Naive thymus-derived CD4-positive, alpha-beta T cell (primary cell): Measurements from ENCODE around the gene PLCL2. TPM values are rescaled to one million over a fixed set of nuclear protein-coding genes. Genes with fewer than 3 reads are reported as not detected.

ENCODE experiments used
- ATAC-seq: fragments of 150-1000 bp; cut with Tn5 transposase; 2 replicates; pipeline ENCODE4 v1.10.0; 2021; ENCODE audit warnings: mild to moderate bottlenecking, moderate library complexity
- CTCF ChIA-PET: fragments of 350-600 bp; sonication (Branson Sonifier 250); formaldehyde crosslinking; loops from one replicate; lab custom pipeline; 2021; ENCODE audit warnings: antibody characterized with exemption; lab: Charles Lee
- POLR2A ChIA-PET: fragments of 350-600 bp; sonication (Branson Sonifier 250); formaldehyde crosslinking; loops from one replicate; lab custom pipeline; 2021; ENCODE audit warnings: antibody characterized with exemption, inconsistent platforms; lab: Charles Lee
- DNase-seq, 9 donors: peaks; one replicate each; pipeline versions ENCODE4 v3.0.0 to v3.0.0-alpha.2; 2020 to 2022; ENCODE audit warnings: mixed read lengths in 1 of 9
- H3K27ac ChIP-seq: one replicate; pipeline ENCODE4 v1.7.0; 2013; ENCODE audit warnings: mild to moderate bottlenecking, low read depth, low read length, moderate library complexity
- H3K27me3 ChIP-seq, 2 donors: one replicate each; pipeline ENCODE4 v1.7.0; 2013; ENCODE audit warnings: low read length in 2 of 2, mild to moderate bottlenecking in 2 of 2, moderate library complexity in 2 of 2; ENCODE audit not compliant: control insufficient read depth in 2 of 2, insufficient read depth in 2 of 2
- H3K36me3 ChIP-seq, 3 experiments: 1 replicate in 2 of 3; 2 replicates in 1 of 3; pipeline ENCODE4 v1.7.0; 2013; ENCODE audit warnings: low read length in 3 of 3, mild to moderate bottlenecking in 3 of 3, moderate library complexity in 1 of 3; ENCODE audit not compliant: insufficient read depth in 3 of 3, control insufficient read depth in 2 of 3
- H3K4me1 ChIP-seq, 2 donors: one replicate each; pipeline ENCODE4 v1.7.0; 2013; ENCODE audit warnings: low read length in 2 of 2, mild to moderate bottlenecking in 2 of 2, moderate library complexity in 1 of 2; ENCODE audit not compliant: control insufficient read depth in 2 of 2, insufficient read depth in 2 of 2
- H3K4me3 ChIP-seq: 2 replicates; pipeline ENCODE4 v1.7.0; 2013; ENCODE audit warnings: mild to moderate bottlenecking, low read length
- H3K9me3 ChIP-seq, 3 experiments: 1 replicate in 2 of 3; 2 replicates in 1 of 3; pipeline ENCODE4 v1.7.0; 2013; ENCODE audit warnings: low read length in 3 of 3; ENCODE audit not compliant: control insufficient read depth in 2 of 3
- H3K27ac Mint-ChIP-seq, 9 donors: one replicate each; pipeline ENCODE4 v1.8.0; 2020 to 2022; ENCODE audit warnings: mixed read lengths in 9 of 9, mild to moderate bottlenecking in 8 of 9, moderate library complexity in 5 of 9, inconsistent platforms in 2 of 9
- H3K27me3 Mint-ChIP-seq, 5 donors: one replicate each; pipeline ENCODE4 v1.8.0; 2021 to 2022; ENCODE audit warnings: mixed read lengths in 5 of 5, mild to moderate bottlenecking in 1 of 5
- H3K36me3 Mint-ChIP-seq, 5 donors: one replicate each; pipeline ENCODE4 v1.8.0; 2020 to 2022; ENCODE audit warnings: mixed read lengths in 5 of 5, mild to moderate bottlenecking in 3 of 5, inconsistent platforms in 1 of 5
- H3K4me1 Mint-ChIP-seq, 7 donors: one replicate each; pipeline ENCODE4 v1.8.0; 2020 to 2022; ENCODE audit warnings: mixed read lengths in 7 of 7, mild to moderate bottlenecking in 3 of 7, inconsistent platforms in 1 of 7
- H3K4me3 Mint-ChIP-seq, 10 donors: one replicate each; pipeline ENCODE4 v1.8.0; 2020 to 2022; ENCODE audit warnings: mild to moderate bottlenecking in 10 of 10, mixed read lengths in 10 of 10, moderate library complexity in 6 of 10, inconsistent platforms in 2 of 10
- H3K9me3 Mint-ChIP-seq, 11 donors: one replicate each; pipeline ENCODE4 v1.8.0; 2020 to 2022; ENCODE audit warnings: mixed read lengths in 11 of 11, mild to moderate bottlenecking in 4 of 11, inconsistent platforms in 1 of 11, moderate library complexity in 1 of 11
- intact Hi-C, 2 donors: fragments of 100-400 bp; cut with micrococcal nuclease; formaldehyde crosslinking; loops; one replicate each; pipeline ENCODE4 v1.15.1; 2023
- polyA plus RNA-seq, 2 donors: library from polyadenylated mRNA; unstranded; fragments of 300-500 nt; fragmentation: Illumina TruSeq; gene quantifications; one replicate each; pipeline ENCODE4 v1.2.3, GENCODE V29; 2021
- total RNA-seq, 6 experiments: library from RNA in 5 of 6; stranded (reverse) in 5 of 6; gene quantifications; 1 replicate in 5 of 6; 2 replicates in 1 of 6; pipeline ENCODE4 v1.2.3 and lab custom pipeline; 2021 to 2026

The PLCL2 gene
- total and polyA plus RNA-seq, 7 experiments from 2014 or later, result 48.9 to 90.8 (median 64.1) TPM

DNA sequence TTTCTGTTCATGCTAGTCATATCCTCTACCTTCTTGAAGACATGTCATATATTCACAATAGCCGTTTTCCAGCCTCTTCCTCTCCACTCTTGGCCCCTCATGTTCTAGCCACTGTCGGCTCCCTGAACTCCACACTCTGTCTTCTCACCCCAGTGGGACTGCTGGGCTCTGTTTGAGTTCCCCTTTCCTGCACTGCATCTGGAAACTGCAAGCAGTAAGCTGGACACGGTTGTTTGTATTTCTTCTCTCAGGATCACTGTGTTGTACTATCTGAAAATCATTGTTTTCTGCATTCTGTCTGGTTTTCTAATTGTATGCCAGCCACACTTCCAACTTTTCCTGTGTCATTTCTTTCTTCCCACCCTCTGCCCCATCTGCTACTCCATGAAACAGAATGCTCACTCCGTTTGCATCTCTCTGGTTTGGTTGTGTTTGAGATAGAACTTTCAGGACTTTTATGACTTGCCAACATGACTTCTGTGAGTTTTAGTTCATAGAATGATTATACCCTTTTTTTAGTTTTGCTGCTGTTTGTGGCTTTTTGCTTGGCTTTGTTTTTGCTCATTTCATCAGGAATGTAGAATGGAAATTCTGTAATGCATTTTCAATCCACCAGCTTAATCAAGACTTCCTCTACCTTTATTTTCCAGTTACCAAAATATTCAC, 192.3 kb downstream of the PLCL2 start:
- peaks cover 0 to 29% (median 0%) of the 10 kb centered on the region in 3 experiments for H3K36me3 ChIP-seq
- POLR2A ChIA-PET, result no interaction called here
- Mint-ChIP-seq H3K9me3 (peaks cover 0 to 8% (median 0%) of the 10 kb centered on the region in 11 donors), H3K36me3 (peaks cover 26 to 81% (median 64%) of the 10 kb centered on the region in 5 donors), H3K27me3 (no peaks in the 10 kb centered on the region), H3K27ac (peak overlapping the region in 8 of 9 donors; percentile 17 to 82 (median 30)), H3K4me3 (peak overlapping the region in 4 of 10 donors; percentile 15 to 49 (median 32)), H3K4me1 (peaks cover 35 to 77% (median 66%) of the 10 kb centered on the region in 7 donors)
- ATAC-seq (no peak), DNase-seq (no peak)
- peaks cover 20 to 23% of the 10 kb centered on the region in 2 donors for H3K4me1 ChIP-seq
- H3K4me3 ChIP-seq, result no peak overlapping the region
- CTCF ChIA-PET, result no interaction called here
- no peak overlapping the region for H3K27ac ChIP-seq
- H3K9me3 ChIP-seq, result no peaks in the 10 kb centered on the region
- intact Hi-C loops, result loop anchor here in 1 of 2 donors (5.0 kb wide), 1 partner anchor 45 kb away; no protein-coding TSS in a partner anchor
- H3K27me3 ChIP-seq, result no peaks in the 10 kb centered on the region

DNA sequence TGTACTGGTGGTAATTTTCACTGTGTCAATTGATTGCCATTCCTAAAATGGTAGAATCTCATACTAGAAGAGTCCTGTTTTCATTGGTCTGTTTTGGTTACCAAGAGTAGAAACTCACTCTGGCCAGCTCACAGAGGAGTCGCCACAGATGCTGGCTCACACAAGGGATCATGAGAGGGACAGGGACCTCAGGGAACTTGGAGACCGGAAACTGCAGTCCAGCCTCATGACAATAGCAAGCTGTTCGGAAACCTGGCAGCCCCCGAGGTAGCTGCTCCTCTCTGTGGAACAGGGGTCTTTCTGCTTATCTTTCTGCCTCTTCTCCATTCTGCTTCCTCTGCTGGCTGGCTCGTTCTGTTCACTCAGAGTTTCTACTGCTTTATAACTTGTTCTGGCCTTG, 192.9 kb downstream of the PLCL2 start:
- intact Hi-C loops, result loop anchor here in 1 of 2 donors (5.0 kb wide), 1 partner anchor 45 kb away; no protein-coding TSS in a partner anchor
- Histone ChIP-seq H3K36me3 (peaks cover 0 to 29% (median 0%) of the 10 kb centered on the region in 3 experiments), H3K4me1 (peaks cover 20 to 23% of the 10 kb centered on the region in 2 donors), H3K27me3 (no peaks in the 10 kb centered on the region), H3K4me3 (no peak overlapping the region), H3K9me3 (no peaks in the 10 kb centered on the region), H3K27ac (no peak overlapping the region)
- H3K27ac Mint-ChIP-seq, result peak overlapping the region in 6 of 9 donors; percentile 22 to 82 (median 43)
- DNase-seq, result no peak
- ATAC-seq, result no peak
- ChIA-PET POLR2A (no interaction called here), CTCF (no interaction called here)
- H3K4me3 Mint-ChIP-seq, result peak overlapping the region in 1 of 10 donors; percentile 16
- peaks cover 0 to 8% (median 0%) of the 10 kb centered on the region in 11 donors for H3K9me3 Mint-ChIP-seq
- peaks cover 26 to 85% (median 68%) of the 10 kb centered on the region in 5 donors for H3K36me3 Mint-ChIP-seq
- H3K27me3 Mint-ChIP-seq, result no peaks in the 10 kb centered on the region
- peaks cover 35 to 76% (median 61%) of the 10 kb centered on the region in 7 donors for H3K4me1 Mint-ChIP-seq

DNA sequence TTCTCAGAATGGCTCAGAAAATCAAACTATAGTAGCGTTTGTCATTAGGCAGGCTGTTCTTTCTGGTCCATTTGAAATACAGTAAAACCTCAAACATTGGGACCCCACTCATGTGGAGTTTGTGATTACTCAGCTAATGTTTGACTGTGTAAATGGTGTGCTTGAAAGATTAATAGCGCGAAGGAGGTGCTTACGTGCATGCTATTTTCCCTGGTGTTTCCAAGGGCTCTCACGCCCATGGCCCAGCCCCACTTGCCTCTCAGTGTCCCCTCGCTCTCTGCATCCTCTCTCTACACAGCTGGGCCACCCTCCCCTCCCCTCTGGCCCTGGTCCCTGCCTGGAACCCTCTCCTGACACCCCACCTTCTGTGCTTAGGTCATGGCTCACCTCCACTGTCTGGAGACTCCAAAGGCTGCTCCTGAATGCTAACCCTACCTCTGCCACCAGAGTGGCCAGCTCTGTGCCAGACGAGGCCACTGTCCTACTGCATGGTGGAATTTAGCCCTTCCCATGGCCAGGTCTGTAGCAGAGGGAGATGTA, 194.2 kb downstream of the PLCL2 start:
- Histone ChIP-seq H3K4me1 (peaks cover 12 to 18% of the 10 kb centered on the region in 2 donors), H3K27me3 (no peaks in the 10 kb centered on the region), H3K36me3 (peaks cover 0 to 36% (median 0%) of the 10 kb centered on the region in 3 experiments), H3K9me3 (no peaks in the 10 kb centered on the region), H3K4me3 (no peak overlapping the region), H3K27ac (no peak overlapping the region)
- Mint-ChIP-seq H3K27ac (peak overlapping the region in 6 of 9 donors; percentile 49 to 88 (median 66)), H3K4me1 (peaks cover 31 to 71% (median 55%) of the 10 kb centered on the region in 7 donors), H3K36me3 (peaks cover 34 to 92% (median 73%) of the 10 kb centered on the region in 5 donors), H3K27me3 (no peaks in the 10 kb centered on the region), H3K9me3 (peaks cover 0 to 17% (median 0%) of the 10 kb centered on the region in 11 donors), H3K4me3 (peak overlapping the region in 1 of 10 donors; percentile 4)
- DNase-seq (no peak), ATAC-seq (no peak)
- CTCF ChIA-PET, result no interaction called here
- POLR2A ChIA-PET, result interaction anchor here (0.7 kb wide), 1 partner anchor 1301 kb away, joined by 3 read pairs; no protein-coding TSS in a partner anchor
- intact Hi-C loops, result loop anchor here in 1 of 2 donors (5.0 kb wide), 1 partner anchor 47 kb away; no protein-coding TSS in a partner anchor

DNA sequence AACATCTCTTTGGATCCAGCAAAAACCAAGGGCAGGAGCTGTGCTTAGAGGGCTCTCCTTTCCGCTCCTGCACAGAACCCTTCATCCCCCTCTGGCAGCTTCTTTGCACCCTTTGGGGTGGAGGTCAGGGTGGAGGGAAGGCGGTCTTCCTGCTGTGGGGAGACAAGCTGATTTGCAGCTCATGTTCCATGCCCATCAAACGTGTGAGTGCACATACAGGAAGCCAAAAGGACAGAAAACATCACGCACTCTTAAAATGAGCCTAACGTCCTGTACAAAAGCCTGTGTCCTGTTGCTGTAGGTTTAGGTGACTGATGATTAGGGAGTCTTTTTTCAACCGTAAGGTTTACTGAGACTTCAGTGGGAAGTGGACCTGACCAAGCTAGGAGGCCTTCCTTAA, 195.2 kb downstream of the PLCL2 start:
- Mint-ChIP-seq H3K9me3 (peaks cover 0 to 17% (median 0%) of the 10 kb centered on the region in 11 donors), H3K36me3 (peaks cover 40 to 92% (median 74%) of the 10 kb centered on the region in 5 donors), H3K27me3 (no peaks in the 10 kb centered on the region), H3K4me3 (peak overlapping the region in 6 of 10 donors; percentile 11 to 72 (median 55)), H3K4me1 (peaks cover 22 to 71% (median 50%) of the 10 kb centered on the region in 7 donors), H3K27ac (peak overlapping the region in 7 of 9 donors; percentile 21 to 88 (median 82))
- DNase-seq (peak in 2 of 9 donors; percentile 11 to 18), ATAC-seq (no peak)
- Histone ChIP-seq H3K27me3 (no peaks in the 10 kb centered on the region), H3K9me3 (no peaks in the 10 kb centered on the region), H3K36me3 (peaks cover 0 to 36% (median 0%) of the 10 kb centered on the region in 3 experiments), H3K4me1 (peaks cover 2 to 9% of the 10 kb centered on the region in 2 donors), H3K4me3 (no peak overlapping the region), H3K27ac (no peak overlapping the region)
- ChIA-PET CTCF (no interaction called here), POLR2A (no interaction called here)
- intact Hi-C loops, result loop anchor here in 1 of 2 donors (5.0 kb wide), 1 partner anchor 48 kb away; no protein-coding TSS in a partner anchor

DNA sequence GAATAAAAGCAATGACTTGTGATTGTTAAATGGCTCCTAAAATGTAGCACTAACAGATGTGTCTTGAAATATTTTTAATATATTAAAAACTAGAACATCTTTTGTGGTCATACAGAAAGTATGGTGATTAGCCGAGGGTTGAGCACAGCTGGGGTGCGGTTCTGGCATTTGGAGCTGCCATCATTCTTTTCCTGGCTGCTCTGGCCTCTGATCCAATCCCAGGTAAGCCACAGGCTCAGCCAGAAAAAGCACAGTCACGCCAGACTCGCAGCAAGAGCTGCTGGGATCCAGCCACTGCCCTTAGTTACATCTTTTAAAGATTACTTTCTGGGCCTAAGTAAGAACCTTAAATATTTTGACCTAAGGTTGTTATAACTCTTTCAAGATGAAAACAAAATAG, 196.8 kb downstream of the PLCL2 start:
- Histone ChIP-seq H3K36me3 (peaks cover 0 to 36% (median 0%) of the 10 kb centered on the region in 3 experiments), H3K4me1 (peaks cover 0 to 1% of the 10 kb centered on the region in 2 donors), H3K27ac (no peak overlapping the region), H3K4me3 (no peak overlapping the region), H3K9me3 (no peaks in the 10 kb centered on the region), H3K27me3 (no peaks in the 10 kb centered on the region)
- ChIA-PET CTCF (no interaction called here), POLR2A (interaction anchor here (0.6 kb wide), 1 partner anchor 24 kb away, joined by 3 read pairs; no protein-coding TSS in a partner anchor)
- peaks cover 15 to 67% (median 43%) of the 10 kb centered on the region in 7 donors for H3K4me1 Mint-ChIP-seq
- DNase-seq, result no peak
- H3K4me3 Mint-ChIP-seq, result no peak overlapping the region
- H3K36me3 Mint-ChIP-seq, result peaks cover 38 to 86% (median 71%) of the 10 kb centered on the region in 5 donors
- peak overlapping the region in 5 of 9 donors; percentile 39 to 76 (median 51) for H3K27ac Mint-ChIP-seq
- H3K27me3 Mint-ChIP-seq, result no peaks in the 10 kb centered on the region
- no peak for ATAC-seq
- H3K9me3 Mint-ChIP-seq, result peaks cover 0 to 16% (median 0%) of the 10 kb centered on the region in 11 donors
- intact Hi-C loops, result no loop called here

DNA sequence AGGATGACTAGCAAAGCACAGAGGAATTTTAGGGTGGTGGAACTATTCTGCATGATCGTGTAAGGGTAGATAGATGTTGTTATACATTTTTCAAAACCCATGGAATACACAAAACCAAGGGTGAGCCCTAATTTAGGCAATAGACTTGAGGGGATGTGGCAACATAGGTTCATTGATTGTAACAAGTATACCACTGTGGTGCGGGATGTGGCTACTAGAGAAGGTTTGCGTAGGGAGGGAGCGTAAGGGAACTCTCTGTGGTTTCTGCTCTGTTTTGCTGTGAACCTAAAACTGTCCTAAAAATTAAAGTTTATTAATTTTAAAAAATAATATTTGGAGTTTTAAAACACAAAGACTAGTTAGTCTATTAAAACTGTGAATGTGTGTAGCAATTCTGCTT, 202.8 kb downstream of the PLCL2 start:
- Mint-ChIP-seq H3K4me3 (peak overlapping the region in 2 of 10 donors; percentile 22 to 56), H3K27ac (peak overlapping the region in 8 of 9 donors; percentile 2 to 90 (median 44)), H3K36me3 (peaks cover 22 to 73% (median 55%) of the 10 kb centered on the region in 5 donors), H3K27me3 (no peaks in the 10 kb centered on the region), H3K9me3 (peaks cover 0 to 16% (median 0%) of the 10 kb centered on the region in 11 donors), H3K4me1 (peaks cover 22 to 56% (median 42%) of the 10 kb centered on the region in 7 donors)
- Histone ChIP-seq H3K4me3 (no peak overlapping the region), H3K9me3 (no peaks in the 10 kb centered on the region), H3K27me3 (no peaks in the 10 kb centered on the region), H3K27ac (no peak overlapping the region), H3K36me3 (peaks cover 0 to 11% (median 0%) of the 10 kb centered on the region in 3 experiments), H3K4me1 (peaks cover 6 to 32% of the 10 kb centered on the region in 2 donors)
- intact Hi-C loops, result loop anchor here in 1 of 2 donors (5.0 kb wide), 1 partner anchor 200 kb away; no protein-coding TSS in a partner anchor
- POLR2A ChIA-PET, result no interaction called here
- DNase-seq, result peak in 1 of 9 donors; percentile 17
- CTCF ChIA-PET, result no interaction called here
- ATAC-seq, result peak; percentile 32
